ENCODE results near the gene ATOX1. TPM values are rescaled to one million over a fixed set of nuclear protein-coding genes. Genes with fewer than 3 reads are reported as not detected.
"Not testable (repeated sequence)": the region's sequence is repeated elsewhere in the genome, so short reads cannot be mapped to it uniquely, and the experiment has no call there.

Gene ATOX1
- polyA plus RNA-seq, 4 donors, result 74.8 to 116 (median 108) TPM

DNA sequence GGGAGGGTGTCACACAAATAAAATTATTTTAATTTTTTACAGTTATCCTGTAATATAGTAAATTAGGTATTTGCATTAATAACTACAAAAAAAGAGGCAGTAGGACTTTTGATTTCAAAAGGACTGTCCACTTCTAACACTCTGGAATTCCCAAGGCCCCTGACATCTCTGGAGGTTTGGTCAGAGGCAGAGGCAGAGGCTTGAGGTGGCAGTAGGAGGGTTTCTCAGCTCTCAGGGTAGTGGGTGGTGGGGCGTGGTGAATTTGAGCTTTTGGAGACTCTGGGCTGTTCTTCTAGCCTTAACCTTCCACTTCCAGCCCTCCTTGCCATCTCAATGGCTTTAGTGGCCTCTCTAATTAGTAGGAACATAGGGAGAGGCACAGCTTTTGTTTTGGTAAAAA, 22.8 kb downstream of the ATOX1 start:
- no peak for DNase-seq (ENCODE audit: low read depth in 4 of 4, low spot score in 3 of 4)

- no peak for DNase-seq (ENCODE audit: low read depth in 4 of 4, low spot score in 3 of 4)
These were observed 24.4 kb downstream of the ATOX1 start for GRCh38 chr5:151734064-151734408.

DNA sequence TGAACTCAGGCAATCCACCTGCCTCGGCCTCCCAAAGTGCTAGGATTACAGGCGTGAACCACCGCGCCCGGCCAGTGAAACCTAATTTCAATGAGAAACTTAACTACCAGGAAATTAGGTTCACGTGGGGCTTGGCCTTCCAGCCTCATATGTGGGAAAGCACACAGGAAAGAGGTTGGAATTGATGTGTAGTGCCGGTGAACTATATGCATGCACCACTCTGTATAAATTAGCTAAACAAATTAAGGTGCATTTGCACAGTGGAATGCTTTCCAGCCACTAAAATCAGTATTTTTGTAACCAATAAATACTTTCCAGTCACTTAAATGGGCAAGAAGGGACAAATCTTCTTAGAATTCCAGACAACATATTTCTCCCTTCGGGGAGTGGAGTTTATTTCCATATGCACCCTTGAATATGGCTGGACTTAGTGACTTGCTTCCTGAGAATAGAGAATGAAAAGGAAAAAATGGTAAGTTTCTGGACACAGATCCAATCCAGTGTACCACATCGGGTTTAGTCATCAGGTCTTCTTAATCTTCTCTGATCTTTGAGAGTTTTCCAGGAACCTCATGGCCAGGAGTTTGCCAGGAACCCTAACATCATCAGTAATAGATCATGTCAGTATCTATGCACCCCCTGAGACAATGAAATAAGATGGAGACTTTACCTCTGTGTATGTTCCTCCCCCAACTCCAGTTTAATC, 24.9 kb downstream of the ATOX1 start:
- no peak for DNase-seq (ENCODE audit: low read depth in 4 of 4, low spot score in 3 of 4)

- DNase-seq (ENCODE audit: low read depth in 4 of 4, low spot score in 3 of 4), result no peak
These were observed 28.1 kb downstream of the ATOX1 start for GRCh38 chr5:151730381-151730780.

DNA sequence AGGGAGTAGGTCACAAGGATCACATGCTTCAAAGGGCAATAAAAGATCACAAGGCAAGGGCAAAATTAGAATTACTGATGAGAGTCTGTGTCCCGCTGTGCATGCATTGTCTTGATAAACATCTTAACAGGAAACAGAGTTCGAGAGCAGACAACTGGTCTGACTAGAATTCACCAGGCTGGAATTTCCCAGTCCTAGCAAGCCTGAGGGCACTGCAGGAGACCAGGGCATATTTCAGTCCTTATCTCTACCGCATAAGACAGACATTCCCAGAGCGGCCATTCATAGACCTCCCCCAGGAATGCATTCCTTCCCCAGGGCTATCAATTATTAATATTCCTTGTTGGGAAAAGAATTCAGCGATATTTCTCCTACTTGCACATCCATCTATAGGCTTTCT, 28.8 kb downstream of the ATOX1 start:
- DNase-seq (ENCODE audit: low read depth in 4 of 4, low spot score in 3 of 4), result not testable (repeated sequence)

- DNase-seq (ENCODE audit: low read depth in 4 of 4, low spot score in 3 of 4), result no peak
These were observed 34.1 kb downstream of the ATOX1 start for GRCh38 chr5:151724360-151724759.

GRCh38 chr5:151722546-151722945, 35.9 kb downstream of the ATOX1 start:
- no peak for DNase-seq (ENCODE audit: low read depth in 4 of 4, low spot score in 3 of 4)

DNA sequence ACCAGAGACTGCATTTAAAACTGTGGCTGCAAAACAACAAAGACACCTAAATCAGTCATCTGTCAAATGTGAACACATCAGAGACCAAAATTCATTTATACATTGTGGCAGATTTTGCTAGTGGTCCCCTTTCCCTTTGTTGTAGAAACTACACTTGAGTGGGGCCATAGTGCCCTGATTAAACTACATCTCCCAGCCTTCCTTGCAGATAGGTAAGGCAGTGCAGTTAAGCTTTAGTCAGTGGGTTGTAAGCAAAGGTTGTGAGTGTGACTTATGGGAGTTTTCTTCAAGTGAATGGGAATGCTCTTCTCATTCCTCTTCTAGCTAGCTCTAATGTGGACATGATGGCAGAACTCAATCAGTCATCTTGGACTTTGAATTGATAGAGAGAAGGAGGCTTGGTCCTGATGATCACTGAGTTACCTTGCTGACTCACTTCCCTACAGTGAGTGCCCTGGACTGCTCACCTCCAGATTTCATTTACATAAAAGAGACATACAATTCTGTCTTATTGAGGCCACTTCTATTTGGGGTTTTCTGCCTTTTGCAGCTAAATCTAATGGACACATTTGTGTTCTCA, 36.5 kb downstream of the ATOX1 start:
- no peak for DNase-seq (ENCODE audit: low read depth in 4 of 4, low spot score in 3 of 4)

GRCh38 chr5:151721087-151721646, 37.3 kb downstream of the ATOX1 start:
- no peak for DNase-seq (ENCODE audit: low read depth in 4 of 4, low spot score in 3 of 4)

DNA sequence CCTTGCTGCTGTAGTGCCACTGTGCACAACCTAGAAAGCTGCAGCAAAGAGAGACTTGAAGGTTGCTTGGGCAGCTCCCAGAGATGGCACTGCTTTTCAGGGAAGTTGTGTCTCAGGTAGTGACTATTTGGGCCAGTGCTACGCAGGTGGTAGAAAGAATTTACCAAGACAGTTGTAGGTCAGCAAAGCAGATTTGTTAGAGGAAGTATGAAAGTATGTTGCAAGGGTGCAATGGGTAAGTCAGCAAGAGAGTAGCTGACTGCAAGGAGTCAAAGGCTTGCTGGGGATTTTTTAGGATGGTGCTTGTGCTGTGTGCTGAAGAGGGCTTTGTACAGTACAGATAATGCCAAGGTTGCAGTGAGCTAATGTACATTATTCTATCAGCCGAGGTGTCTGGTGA, 38.2 kb downstream of the ATOX1 start:
- DNase-seq (ENCODE audit: low read depth in 4 of 4, low spot score in 3 of 4), result no peak

GRCh38 chr5:151719228-151720000, 39.0 kb downstream of the ATOX1 start:
- no peak for DNase-seq (ENCODE audit: low read depth in 4 of 4, low spot score in 3 of 4)

DNA sequence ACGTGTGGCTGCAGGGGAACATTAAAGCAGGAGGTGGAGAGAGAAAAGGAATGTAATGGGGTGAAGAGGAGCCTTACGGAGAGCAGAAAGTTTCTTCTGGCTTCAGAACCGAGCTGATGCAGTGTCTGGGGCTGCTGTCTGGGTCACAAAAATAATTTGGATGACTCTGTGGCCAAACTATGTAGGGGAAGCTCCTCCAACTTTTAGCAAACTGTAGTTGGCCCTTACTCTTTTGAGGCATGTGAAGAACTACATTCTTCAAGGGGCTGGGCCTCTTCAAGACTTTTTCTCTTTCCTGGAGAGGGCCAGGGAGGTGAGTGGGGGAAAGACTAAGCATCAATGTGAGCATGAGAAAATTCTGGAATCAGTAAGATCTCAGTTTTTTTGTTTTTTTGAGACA, 39.8 kb downstream of the ATOX1 start:
- no peak for DNase-seq (ENCODE audit: low read depth in 4 of 4, low spot score in 3 of 4)

GRCh38 chr5:151718153-151718552, 40.3 kb downstream of the ATOX1 start:
- DNase-seq (ENCODE audit: low read depth in 4 of 4, low spot score in 3 of 4), result no peak

DNA sequence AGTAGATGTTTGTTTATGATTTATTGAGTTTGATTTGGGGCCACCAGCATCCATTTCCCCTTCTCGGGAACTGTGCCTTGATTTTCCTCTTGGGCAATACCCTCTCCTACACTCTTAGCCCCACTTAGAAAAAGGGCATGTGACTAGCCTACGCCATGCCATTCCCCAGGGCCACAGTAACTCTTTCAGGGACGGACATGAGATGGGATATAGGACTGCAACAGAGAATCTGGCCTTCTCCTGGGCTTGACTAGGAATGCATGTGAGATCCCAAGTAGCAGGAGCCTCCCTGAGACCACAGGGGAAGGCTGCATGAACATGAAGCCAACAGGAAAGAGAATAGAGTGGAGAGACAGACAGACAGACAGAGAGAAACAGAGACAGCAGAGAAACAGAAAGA, 41.0 kb downstream of the ATOX1 start:
- DNase-seq (ENCODE audit: low read depth in 4 of 4, low spot score in 3 of 4), result no peak

GRCh38 chr5:151709109-151709735, 49.2 kb downstream of the ATOX1 start:
- no peak for DNase-seq (ENCODE audit: low read depth in 4 of 4, low spot score in 3 of 4)

- no peak for DNase-seq (ENCODE audit: low read depth in 4 of 4, low spot score in 3 of 4)
These were observed 50.3 kb downstream of the ATOX1 start for GRCh38 chr5:151708126-151708525.

- no peak for DNase-seq (ENCODE audit: low read depth in 4 of 4, low spot score in 3 of 4)
These were observed 50.9 kb downstream of the ATOX1 start for GRCh38 chr5:151707567-151707966.

DNA sequence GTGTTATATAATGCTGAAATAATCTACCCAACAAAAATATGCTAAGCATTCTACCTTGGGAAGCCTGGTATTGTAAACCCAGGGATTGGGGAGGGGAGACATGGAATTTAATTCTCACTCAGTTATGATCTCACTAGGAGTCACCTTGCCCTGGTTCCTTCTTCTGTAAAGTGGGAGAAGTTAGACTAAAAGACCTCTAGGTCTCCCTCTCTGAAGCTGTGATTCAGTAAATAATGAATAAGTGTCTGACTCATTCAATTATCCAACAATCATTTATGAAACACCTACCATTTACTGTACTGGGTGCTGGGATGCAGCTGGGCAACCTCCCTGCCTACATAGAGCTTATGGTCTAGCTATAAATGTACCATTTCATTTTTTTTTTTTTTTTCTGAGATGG, 51.5 kb downstream of the ATOX1 start:
- DNase-seq (ENCODE audit: low read depth in 4 of 4, low spot score in 3 of 4), result no peak

- DNase-seq (ENCODE audit: low read depth in 4 of 4, low spot score in 3 of 4), result no peak
These were observed 54.7 kb downstream of the ATOX1 start for GRCh38 chr5:151703780-151704179.

GRCh38 chr5:151703227-151703626, 55.2 kb downstream of the ATOX1 start:
- no peak for DNase-seq (ENCODE audit: low read depth in 4 of 4, low spot score in 3 of 4)

DNA sequence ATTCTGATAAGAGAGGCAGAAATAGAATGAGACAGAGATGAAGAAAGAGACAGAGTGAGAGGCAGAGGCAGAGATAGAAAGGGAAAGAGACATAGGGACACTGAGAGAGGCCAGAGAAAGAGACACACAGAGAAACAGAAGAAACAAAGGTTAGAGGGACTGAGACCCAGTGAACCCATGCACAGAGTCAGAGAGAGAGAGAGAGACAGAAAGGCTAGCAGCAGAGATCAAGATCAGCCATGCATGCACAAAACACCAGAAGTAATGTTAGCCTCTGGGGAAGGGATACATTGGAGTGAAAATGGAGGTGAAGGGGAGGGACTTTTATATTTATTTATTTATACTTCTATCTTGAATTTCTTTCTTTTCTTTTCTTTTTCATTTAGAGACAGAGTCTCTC, 57.6 kb downstream of the ATOX1 start:
- DNase-seq (ENCODE audit: low read depth in 4 of 4, low spot score in 3 of 4), result no peak
